HG03457 (cell line): Measurements from ENCODE around the gene IDE.
"Not testable (repeated sequence)": the region's sequence is repeated elsewhere in the genome, so short reads cannot be mapped to it uniquely, and the experiment has no call there.

ENCODE experiments used
- ATAC-seq: cut with Tn5 transposase; IDR thresholded peaks from one replicate; pipeline ENCODE4 v1.9.1; 2021; ENCODE audit warnings: moderate number of reproducible peaks; ENCODE audit not compliant: unreplicated experiment

Gene IDE

DNA sequence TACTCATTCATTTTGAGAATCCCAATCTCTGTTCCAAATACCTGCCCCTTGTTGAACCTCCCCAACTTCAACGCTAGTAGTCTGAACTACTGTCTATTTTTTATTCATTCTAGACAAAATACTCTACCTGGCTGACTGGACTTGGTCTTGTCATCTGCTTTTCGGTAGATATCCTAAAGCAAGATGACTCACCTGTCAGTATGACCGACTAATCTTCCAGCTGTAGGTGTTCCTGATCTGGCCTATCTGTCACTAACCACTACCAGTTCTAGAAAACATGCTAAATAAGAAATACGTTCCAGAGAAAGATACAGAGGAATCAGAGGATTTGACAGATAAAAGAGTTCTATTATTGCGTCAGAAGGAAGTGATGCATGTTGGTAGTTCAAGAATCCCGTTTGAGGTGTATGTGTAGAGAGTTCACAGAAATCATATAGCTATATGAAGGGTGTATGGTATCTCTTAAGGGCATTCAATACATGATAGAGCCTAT lies 81.1 kb downstream of the IDE start:
- no peak for ATAC-seq

GRCh38 chr10:92490387-92490786 lies 83.5 kb downstream of the IDE start:
- ATAC-seq: no peak

DNA sequence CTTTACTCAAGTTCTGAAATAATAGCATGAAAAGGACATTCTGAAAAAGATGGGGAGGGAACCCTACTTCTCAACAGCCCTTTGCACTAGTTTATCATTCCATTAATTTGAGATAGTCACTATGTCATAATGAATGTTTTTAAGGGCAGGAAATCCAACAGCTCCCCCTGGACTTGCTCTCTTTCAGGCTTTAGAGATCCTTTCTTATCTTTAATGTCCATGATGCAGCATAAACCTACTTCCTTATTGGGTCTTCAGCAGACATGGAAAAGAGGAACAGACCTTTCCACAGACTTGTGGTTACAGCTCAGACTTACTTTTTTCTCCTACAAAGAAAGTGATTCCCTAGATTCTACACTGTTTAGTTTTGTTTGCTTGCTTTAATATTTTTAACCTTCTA lies 87.3 kb downstream of the IDE start:
- ATAC-seq: no peak

DNA sequence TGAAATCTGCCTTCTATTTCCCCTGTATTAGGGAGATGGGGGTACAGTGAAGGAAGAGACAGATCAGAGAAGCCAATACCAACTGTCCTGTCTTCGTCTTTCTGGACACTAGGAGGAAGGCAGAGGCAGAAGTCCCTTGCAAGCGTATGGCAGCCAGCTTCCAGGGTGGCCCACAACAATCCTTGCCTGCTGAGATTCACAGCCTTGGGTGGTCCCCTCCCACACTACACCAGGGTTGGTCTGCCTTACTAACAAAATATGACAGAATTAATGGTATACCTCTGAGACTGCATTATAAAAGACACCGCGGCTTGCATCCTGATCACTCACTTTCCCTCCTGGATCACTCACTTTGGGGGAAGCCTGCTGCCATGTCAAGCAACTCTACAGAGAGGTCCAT lies 90.4 kb downstream of the IDE start:
- ATAC-seq: no peak

- ATAC-seq: no peak
These were observed 93.5 kb downstream of the IDE start for GRCh38 chr10:92480413-92480812.

- no peak for ATAC-seq
These were observed 94.3 kb downstream of the IDE start for GRCh38 chr10:92479547-92479946.

DNA sequence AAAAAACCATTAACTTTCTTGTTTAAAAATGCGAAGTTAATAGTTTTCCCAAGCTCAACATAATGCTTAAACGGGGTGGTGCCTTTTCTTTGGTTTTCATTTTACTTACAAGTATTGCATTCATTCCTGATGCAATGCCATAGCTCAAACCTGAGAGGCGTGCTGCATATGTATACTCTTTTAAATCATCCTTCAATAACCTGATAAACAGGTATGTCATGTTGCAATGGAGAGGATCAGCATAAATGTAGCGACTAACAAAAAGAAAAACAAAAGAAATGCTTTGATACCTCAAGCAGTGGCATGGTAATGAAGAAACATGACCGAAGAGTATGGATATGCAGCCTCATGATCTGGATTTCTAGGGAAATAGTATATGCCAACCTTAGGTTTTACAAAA lies 95.4 kb downstream of the IDE start:
- ATAC-seq: no peak

GRCh38 chr10:92475357-92475868 lies 98.5 kb downstream of the IDE start:
- ATAC-seq: no peak

GRCh38 chr10:92470026-92470425 lies 103.9 kb downstream of the IDE start:
- ATAC-seq: no peak

DNA sequence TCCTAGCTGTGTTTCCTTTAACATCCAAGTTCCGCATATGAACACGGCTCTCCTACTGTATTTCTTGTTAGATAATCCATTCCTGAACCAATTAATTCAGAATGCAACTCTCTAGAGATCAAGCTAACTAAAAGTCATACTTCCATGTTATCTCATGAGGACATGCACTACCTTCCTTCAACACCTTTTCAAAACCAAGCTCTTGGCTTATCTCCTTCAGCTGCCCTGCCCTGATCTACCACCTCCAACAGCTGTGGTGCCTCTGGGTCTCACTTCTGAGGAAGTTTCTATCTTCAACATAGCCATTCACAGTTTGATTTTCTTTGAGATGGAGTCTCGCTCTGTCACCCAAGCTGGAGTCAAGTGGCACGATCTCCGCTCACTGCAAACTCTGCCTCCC lies 109.5 kb downstream of the IDE start:
- ATAC-seq: no peak

- ATAC-seq: no peak
These were observed 110.3 kb downstream of the IDE start for GRCh38 chr10:92463582-92463981.

DNA sequence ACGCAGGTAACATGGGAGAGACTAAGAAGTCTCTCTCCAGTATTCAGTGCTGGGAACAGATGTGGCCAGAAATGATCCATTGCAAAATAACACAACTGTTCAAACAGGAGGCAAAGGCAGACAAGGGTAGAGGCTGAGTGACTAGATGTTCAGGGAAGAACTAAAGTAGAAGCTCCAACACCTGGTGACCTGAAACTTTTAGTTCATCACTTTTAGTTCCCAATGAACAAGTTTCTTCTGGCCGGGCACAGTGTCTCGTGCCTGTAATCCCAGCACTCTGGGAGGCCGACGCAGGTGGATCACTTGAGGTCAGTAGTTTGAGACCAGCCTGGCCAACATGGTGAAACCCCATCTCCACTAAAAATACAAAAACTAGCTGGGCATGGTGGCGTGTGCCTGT lies 118.9 kb downstream of the IDE start:
- not testable (repeated sequence) for ATAC-seq

GRCh38 chr10:92452313-92452712 lies 121.6 kb downstream of the IDE start:
- ATAC-seq: no peak

DNA sequence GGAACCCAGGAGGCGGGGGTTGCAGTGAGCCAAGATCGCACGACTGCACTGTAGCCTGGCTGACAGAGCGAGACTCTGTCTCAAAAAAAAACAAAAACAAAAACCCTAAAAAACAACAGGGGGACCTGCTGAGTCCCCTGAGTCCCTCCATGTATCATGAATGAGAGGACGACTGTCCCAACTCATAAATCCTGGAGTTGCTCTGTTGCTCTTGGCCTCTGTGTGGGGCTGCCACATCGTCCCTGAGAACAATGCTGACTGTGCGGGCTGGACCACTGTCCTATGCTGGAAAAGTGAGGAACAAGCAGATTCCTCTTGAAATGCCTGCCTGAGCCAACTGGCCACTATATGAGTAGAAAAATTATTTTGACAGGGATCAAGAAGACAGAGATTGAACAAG lies 122.5 kb downstream of the IDE start:
- ATAC-seq: no peak

DNA sequence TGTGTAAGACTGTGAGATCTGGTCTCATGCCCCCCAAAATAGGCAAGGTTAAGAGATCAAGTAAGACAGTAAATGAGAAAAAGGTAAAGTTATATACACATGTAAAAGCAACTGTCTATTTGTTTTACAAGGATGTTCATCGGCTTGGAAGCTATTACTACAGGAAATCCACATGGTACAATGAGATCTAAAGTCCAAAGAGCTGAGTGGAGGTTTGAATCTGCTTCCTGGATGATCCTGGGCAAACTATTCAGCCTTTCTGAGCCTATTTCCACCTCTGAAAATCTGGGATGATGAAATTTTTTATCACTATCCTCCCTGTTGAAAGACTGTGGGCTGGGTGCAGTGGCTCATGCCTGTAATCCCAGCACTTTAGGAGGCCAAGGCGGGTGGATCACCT lies 123.0 kb downstream of the IDE start:
- no peak for ATAC-seq

GRCh38 chr10:92440578-92440977 lies 133.3 kb downstream of the IDE start:
- no peak for ATAC-seq

GRCh38 chr10:92438220-92438619 lies 135.7 kb downstream of the IDE start:
- ATAC-seq: no peak

- ATAC-seq: no peak
These were observed 137.3 kb downstream of the IDE start for GRCh38 chr10:92436611-92437010.

DNA sequence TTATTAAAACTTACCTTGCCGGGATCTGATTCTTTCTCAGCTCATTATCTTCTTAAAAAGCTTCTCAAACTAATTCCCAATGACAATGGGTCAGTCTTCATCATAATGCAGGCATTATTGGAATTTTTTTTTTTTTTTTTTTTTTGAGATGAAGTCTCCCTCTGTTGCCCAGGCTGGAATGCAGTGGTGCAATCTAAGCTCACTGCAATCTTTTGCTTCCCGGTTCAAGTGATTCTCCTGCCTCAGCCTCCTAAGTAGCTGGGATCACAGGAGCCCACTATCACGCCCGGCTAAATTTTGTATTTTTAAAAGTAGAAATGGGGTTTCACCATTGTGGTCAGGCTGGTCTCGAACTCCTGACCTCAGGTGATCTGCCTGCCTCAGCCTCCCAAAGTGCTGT lies 137.8 kb downstream of the IDE start:
- ATAC-seq: not testable (repeated sequence)

DNA sequence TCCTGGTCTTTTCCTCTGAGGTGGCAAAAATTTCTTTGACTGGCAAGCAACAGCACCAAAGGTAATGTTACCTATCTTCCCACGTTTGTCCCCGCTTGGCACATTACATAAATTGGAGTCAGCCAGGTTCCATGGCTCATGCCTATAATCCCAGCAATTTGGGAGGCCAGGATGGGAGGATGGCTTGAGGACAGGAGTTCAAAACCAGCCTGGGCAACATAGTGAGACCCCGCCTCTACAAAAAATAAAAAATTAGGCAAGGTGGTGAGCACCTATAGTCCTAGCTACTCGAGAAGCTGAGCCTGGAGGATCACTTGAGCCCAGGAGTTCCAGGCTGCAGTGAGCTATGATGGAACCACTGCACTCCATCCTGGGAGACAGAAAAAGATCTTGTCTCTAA lies 139.5 kb downstream of the IDE start:
- ATAC-seq: no peak

DNA sequence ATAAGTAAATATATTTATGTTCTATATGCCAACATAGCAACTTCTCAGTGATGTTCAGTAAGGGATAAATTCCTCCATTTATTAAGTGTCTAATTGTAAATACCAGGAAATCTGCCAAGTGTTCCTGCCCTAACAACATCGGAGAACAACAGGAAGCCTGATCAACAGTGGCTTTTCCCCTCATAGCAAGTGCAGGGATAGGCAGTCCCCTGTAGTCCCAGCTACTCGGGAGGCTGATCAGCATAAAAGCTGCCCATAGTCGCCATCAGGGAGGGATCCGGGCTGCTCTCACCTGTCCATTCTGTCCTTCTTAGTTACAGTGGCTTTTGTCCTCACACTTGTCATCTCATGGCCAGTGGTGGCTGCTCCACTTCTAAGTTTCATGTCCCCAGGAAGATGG lies 141.3 kb downstream of the IDE start:
- no peak for ATAC-seq

DNA sequence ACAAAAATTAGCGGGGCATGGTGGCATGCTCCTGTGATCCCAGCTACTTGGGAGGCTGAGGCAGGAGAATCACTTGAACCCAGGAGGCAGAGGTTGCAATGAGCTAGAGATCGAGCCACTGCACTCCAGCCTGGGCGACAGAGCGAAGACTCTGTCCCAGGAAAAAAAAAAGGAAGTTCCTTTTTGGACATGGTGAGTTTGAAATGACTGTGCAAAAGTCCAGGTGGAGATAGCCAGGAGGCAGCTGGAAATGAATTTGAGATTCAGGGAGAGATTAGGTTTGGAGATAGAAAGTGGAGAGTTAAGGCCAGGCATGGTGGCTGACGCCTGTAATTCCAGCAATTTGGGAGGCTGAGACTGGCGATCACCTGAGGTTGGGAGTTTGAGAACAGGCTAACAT lies 143.8 kb downstream of the IDE start:
- no peak for ATAC-seq

DNA sequence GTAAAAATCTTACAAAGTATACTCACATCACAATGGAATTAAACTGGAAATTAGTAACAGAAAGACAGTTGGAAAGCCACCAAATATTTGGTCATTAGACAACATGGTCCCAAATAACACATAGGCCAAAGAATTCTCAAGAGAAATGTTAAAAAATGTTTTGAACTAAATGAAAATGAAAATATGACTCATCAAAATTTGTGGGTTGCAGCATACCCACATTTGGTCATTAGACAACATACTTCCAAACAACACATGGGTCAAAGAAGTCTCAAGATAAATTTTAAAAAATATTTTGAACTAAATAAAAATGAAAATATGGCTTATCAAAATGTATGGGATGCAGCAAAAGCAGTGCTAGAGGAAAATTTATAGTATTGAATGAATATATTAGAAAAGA lies 152.3 kb downstream of the IDE start:
- ATAC-seq: no peak
